Measurements from ENCODE around the gene HPGD.
A peak's percentile ranks its signal among the peaks of the same experiment; 100 is the strongest.

Gene HPGD

GRCh38 chr4:174523025-174523693 is 871 bp upstream of the HPGD start:
- H3K27ac ChIP-seq = peak overlapping the region; percentile 74
- no peak for DNase-seq (ENCODE audit: low spot score)
- CTCF ChIA-PET = interaction anchor here (1.0 kb wide), 1 partner anchor 24 kb away, joined by 3 read pairs; no protein-coding TSS in a partner anchor
- POLR2A ChIA-PET (ENCODE audit: low non-redundant PET) = no interaction called here
- no peak for TF ChIP-seq CTCF (conservative IDR thresholded peaks at IDR 0.05; ENCODE audit: low read depth)

GRCh38 chr4:174521800-174522182 is 497 bp downstream of the HPGD start:
- ChIA-PET POLR2A (ENCODE audit: low non-redundant PET) (no interaction called here), CTCF (interaction anchor here (0.7 to 1.0 kb wide), 4 partner anchors 9 to 69 kb away, joined by 3 read pairs; no protein-coding TSS in a partner anchor)
- H3K27ac ChIP-seq = peak overlapping the region; percentile 74
- peak; percentile 29; the same call in 1 of the 2 replicates for TF ChIP-seq CTCF (conservative IDR thresholded peaks at IDR 0.05; ENCODE audit: low read depth)
- no peak for DNase-seq (ENCODE audit: low spot score)

DNA sequence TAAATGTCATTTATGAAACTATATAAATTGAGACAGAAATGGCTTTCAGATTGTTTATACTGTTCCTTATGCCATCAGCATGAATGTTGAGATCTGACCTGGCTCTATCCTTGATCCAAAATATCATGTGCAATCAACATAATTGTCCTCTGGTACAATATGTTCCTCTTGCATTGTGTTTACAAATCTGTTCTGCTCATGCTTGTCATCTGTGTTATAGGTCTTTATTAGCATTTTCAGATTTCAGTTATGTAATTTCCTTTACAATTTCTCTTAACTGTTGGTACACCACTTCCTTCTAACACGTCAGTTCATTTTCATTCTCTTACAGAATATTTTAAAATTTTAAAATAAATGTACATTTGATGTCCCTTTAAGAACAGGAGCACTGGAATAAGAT is 1.6 kb downstream of the HPGD start:
- no peak for DNase-seq (ENCODE audit: low spot score)
- ChIA-PET CTCF (interaction anchor here (0.5 kb wide), 1 partner anchor 43 kb away, joined by 4 read pairs; no protein-coding TSS in a partner anchor), POLR2A (ENCODE audit: low non-redundant PET) (no interaction called here)
- H3K27ac ChIP-seq = no peak overlapping the region
- TF ChIP-seq CTCF (conservative IDR thresholded peaks at IDR 0.05; ENCODE audit: low read depth) = no peak

- TF ChIP-seq CTCF (conservative IDR thresholded peaks at IDR 0.05; ENCODE audit: low read depth) = no peak
- POLR2A ChIA-PET (ENCODE audit: low non-redundant PET) = no interaction called here
- DNase-seq (ENCODE audit: low spot score) = no peak
- H3K27ac ChIP-seq = no peak overlapping the region
- CTCF ChIA-PET = interaction anchor here (0.5 to 0.8 kb wide), 3 partner anchors 164 to 425 kb away, joined by 3 to 6 read pairs (median 3); no protein-coding TSS in a partner anchor
These were observed 4.5 kb downstream of the HPGD start for GRCh38 chr4:174517502-174518445.

- CTCF ChIA-PET = interaction anchor here (0.8 kb wide), 1 partner anchor 163 kb away, joined by 3 read pairs; no protein-coding TSS in a partner anchor
- no peak for DNase-seq (ENCODE audit: low spot score)
These were observed 5.5 kb downstream of the HPGD start for GRCh38 chr4:174516794-174517193.

More at GRCh38 chr4:174516794-174517193, 5.5 kb downstream of the HPGD start:
- no peak for TF ChIP-seq CTCF (conservative IDR thresholded peaks at IDR 0.05; ENCODE audit: low read depth)
- POLR2A ChIA-PET (ENCODE audit: low non-redundant PET) = no interaction called here
- no peak overlapping the region for H3K27ac ChIP-seq

All from RWPE1 (cell line).